ENCODE results near the gene JUN. TPM values are rescaled to one million over a fixed set of nuclear protein-coding genes. Genes with fewer than 3 reads are reported as not detected.

JUN gene
- total and polyA plus RNA-seq, 4 donors = 15.0 to 29.8 (median 17.5) TPM

DNA sequence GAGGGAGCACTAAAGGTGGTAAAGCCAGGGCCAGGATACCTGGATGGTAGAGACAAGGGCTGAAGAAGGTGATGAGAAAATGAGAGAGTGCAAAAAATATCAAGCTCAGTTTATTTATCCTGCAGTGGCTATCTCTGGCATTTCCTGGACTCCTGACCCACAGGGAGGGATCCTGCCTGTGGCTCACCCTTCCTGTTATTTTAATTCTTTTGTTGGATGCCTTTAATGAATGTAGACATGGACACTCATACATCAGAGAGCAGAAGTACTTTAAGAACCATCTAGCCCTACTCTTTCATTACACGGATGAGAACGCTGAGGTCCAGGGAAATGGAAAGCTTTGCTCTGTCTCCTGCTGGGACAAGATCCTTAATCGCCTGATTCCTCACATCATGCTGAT is 20.6 kb downstream of the JUN start:
- no peak overlapping the region for H3K27ac ChIP-seq (ENCODE audit: low read depth in 1 of 2, low read length in 2 of 2)
- no peaks in the 10 kb centered on the region for H3K27me3 ChIP-seq (ENCODE audit: control insufficient read depth in 4 of 4, insufficient read depth in 4 of 4, low read length in 3 of 4)
- no peaks in the 10 kb centered on the region for H3K9me3 ChIP-seq (ENCODE audit: control insufficient read depth in 4 of 4, low read length in 3 of 4)
- peak overlapping the region in 1 of 2 donors; percentile 21 for H3K9ac ChIP-seq (ENCODE audit: low read depth in 1 of 2, low read length in 2 of 2)
- no peaks in the 10 kb centered on the region for H3K36me3 ChIP-seq (ENCODE audit: control insufficient read depth in 4 of 4, insufficient read depth in 3 of 4, low read depth in 1 of 4, low read length in 3 of 4)
- no peak for DNase-seq (ENCODE audit: low spot score)
- 85% methylated on average over 3 of the region's 3 CpGs for WGBS
- no peak overlapping the region for H3K4me3 ChIP-seq (ENCODE audit: low read depth in 1 of 3, low read length in 3 of 3)
- peaks cover 0 to 5% (median 1%) of the 10 kb centered on the region in 4 donors for H3K4me1 ChIP-seq (ENCODE audit: control insufficient read depth in 4 of 4, insufficient read depth in 4 of 4, low read length in 3 of 4)
- TF ChIP-seq, protein P1, sequence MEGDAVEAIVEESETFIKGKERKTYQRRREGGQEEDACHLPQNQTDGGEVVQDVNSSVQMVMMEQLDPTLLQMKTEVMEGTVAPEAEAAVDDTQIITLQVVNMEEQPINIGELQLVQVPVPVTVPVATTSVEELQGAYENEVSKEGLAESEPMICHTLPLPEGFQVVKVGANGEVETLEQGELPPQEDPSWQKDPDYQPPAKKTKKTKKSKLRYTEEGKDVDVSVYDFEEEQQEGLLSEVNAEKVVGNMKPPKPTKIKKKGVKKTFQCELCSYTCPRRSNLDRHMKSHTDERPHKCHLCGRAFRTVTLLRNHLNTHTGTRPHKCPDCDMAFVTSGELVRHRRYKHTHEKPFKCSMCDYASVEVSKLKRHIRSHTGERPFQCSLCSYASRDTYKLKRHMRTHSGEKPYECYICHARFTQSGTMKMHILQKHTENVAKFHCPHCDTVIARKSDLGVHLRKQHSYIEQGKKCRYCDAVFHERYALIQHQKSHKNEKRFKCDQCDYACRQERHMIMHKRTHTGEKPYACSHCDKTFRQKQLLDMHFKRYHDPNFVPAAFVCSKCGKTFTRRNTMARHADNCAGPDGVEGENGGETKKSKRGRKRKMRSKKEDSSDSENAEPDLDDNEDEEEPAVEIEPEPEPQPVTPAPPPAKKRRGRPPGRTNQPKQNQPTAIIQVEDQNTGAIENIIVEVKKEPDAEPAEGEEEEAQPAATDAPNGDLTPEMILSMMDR (IDR thresholded peaks at IDR 0.05; ENCODE audit: low read depth, low read length, missing input control) = no peak
- peak; percentile 14 for TF ChIP-seq FOXA2 (IDR thresholded peaks at IDR 0.05)
- TF ChIP-seq YY1 (IDR thresholded peaks at IDR 0.05) = no peak
- peak; percentile 59 to 60 for TF ChIP-seq HNF4A (conservative IDR thresholded peaks at IDR 0.05)
- TF ChIP-seq RXRA (IDR thresholded peaks at IDR 0.05) = peak in 1 of 2 donors; percentile 13
- TF ChIP-seq SP1 (IDR thresholded peaks at IDR 0.05) = peak; percentile 47
- TF ChIP-seq, protein P2, sequence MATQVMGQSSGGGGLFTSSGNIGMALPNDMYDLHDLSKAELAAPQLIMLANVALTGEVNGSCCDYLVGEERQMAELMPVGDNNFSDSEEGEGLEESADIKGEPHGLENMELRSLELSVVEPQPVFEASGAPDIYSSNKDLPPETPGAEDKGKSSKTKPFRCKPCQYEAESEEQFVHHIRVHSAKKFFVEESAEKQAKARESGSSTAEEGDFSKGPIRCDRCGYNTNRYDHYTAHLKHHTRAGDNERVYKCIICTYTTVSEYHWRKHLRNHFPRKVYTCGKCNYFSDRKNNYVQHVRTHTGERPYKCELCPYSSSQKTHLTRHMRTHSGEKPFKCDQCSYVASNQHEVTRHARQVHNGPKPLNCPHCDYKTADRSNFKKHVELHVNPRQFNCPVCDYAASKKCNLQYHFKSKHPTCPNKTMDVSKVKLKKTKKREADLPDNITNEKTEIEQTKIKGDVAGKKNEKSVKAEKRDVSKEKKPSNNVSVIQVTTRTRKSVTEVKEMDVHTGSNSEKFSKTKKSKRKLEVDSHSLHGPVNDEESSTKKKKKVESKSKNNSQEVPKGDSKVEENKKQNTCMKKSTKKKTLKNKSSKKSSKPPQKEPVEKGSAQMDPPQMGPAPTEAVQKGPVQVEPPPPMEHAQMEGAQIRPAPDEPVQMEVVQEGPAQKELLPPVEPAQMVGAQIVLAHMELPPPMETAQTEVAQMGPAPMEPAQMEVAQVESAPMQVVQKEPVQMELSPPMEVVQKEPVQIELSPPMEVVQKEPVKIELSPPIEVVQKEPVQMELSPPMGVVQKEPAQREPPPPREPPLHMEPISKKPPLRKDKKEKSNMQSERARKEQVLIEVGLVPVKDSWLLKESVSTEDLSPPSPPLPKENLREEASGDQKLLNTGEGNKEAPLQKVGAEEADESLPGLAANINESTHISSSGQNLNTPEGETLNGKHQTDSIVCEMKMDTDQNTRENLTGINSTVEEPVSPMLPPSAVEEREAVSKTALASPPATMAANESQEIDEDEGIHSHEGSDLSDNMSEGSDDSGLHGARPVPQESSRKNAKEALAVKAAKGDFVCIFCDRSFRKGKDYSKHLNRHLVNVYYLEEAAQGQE (IDR thresholded peaks at IDR 0.05) = no peak

DNA sequence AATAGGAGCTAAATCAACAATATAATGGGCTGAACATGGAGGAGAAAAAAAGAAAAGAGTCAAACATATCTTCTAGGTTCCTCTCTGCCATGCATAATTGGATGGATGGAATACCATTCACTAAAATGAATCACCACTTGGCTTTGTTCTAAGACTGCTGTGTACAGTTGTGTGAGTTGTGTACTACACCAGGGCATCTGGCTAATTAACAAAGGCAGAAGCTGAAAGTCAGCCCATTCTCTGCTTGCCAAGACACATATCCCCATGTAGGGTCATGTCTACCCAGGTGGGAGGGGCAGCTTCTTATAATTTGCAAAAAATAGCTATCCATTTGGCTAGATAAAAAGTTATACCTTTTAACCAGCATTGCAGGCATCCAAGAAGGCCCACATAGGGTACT is 21.0 kb downstream of the JUN start:
- Histone ChIP-seq H3K27ac (ENCODE audit: low read depth in 1 of 2, low read length in 2 of 2) (no peak overlapping the region), H3K4me3 (ENCODE audit: low read depth in 1 of 3, low read length in 3 of 3) (no peak overlapping the region), H3K27me3 (ENCODE audit: control insufficient read depth in 4 of 4, insufficient read depth in 4 of 4, low read length in 3 of 4) (no peaks in the 10 kb centered on the region), H3K9ac (ENCODE audit: low read depth in 1 of 2, low read length in 2 of 2) (no peak overlapping the region), H3K9me3 (ENCODE audit: control insufficient read depth in 4 of 4, low read length in 3 of 4) (no peaks in the 10 kb centered on the region), H3K36me3 (ENCODE audit: control insufficient read depth in 4 of 4, insufficient read depth in 3 of 4, low read depth in 1 of 4, low read length in 3 of 4) (no peaks in the 10 kb centered on the region), H3K4me1 (ENCODE audit: control insufficient read depth in 4 of 4, insufficient read depth in 4 of 4, low read length in 3 of 4) (peaks cover 0 to 5% (median 1%) of the 10 kb centered on the region in 4 donors)
- TF ChIP-seq JUND (IDR thresholded peaks at IDR 0.05) (no peak), NR2F2 (IDR thresholded peaks at IDR 0.05) (no peak), SP1 (IDR thresholded peaks at IDR 0.05) (no peak), FOXA1 (IDR thresholded peaks at IDR 0.05) (no peak), HNF4A (conservative IDR thresholded peaks at IDR 0.05) (no peak), EGR1 (IDR thresholded peaks at IDR 0.05; ENCODE audit: low read depth in 2 of 2) (no peak), YY1 (IDR thresholded peaks at IDR 0.05) (no peak), RXRA (IDR thresholded peaks at IDR 0.05) (no peak), HNF4G (IDR thresholded peaks at IDR 0.05) (no peak), RAD21 (IDR thresholded peaks at IDR 0.05) (no peak), GABPA (IDR thresholded peaks at IDR 0.05 in 1 of 2, conservative IDR thresholded peaks at IDR 0.05 in 1 of 2) (no peak), FOXA2 (IDR thresholded peaks at IDR 0.05) (no peak), TAF1 (conservative IDR thresholded peaks at IDR 0.05) (no peak)
- TF ChIP-seq, protein P3, sequence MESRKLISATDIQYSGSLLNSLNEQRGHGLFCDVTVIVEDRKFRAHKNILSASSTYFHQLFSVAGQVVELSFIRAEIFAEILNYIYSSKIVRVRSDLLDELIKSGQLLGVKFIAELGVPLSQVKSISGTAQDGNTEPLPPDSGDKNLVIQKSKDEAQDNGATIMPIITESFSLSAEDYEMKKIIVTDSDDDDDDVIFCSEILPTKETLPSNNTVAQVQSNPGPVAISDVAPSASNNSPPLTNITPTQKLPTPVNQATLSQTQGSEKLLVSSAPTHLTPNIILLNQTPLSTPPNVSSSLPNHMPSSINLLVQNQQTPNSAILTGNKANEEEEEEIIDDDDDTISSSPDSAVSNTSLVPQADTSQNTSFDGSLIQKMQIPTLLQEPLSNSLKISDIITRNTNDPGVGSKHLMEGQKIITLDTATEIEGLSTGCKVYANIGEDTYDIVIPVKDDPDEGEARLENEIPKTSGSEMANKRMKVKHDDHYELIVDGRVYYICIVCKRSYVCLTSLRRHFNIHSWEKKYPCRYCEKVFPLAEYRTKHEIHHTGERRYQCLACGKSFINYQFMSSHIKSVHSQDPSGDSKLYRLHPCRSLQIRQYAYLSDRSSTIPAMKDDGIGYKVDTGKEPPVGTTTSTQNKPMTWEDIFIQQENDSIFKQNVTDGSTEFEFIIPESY (IDR thresholded peaks at IDR 0.05) = no peak
- TF ChIP-seq, protein P4, sequence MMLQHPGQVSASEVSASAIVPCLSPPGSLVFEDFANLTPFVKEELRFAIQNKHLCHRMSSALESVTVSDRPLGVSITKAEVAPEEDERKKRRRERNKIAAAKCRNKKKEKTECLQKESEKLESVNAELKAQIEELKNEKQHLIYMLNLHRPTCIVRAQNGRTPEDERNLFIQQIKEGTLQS (IDR thresholded peaks at IDR 0.05) = no peak
- TF ChIP-seq, protein P5, sequence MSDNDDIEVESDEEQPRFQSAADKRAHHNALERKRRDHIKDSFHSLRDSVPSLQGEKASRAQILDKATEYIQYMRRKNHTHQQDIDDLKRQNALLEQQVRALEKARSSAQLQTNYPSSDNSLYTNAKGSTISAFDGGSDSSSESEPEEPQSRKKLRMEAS (IDR thresholded peaks at IDR 0.05) = no peak
- TF ChIP-seq, protein P1 (IDR thresholded peaks at IDR 0.05; ENCODE audit: low read depth, low read length, missing input control) = no peak
- TF ChIP-seq, protein P2 (IDR thresholded peaks at IDR 0.05) = no peak
- no peak for DNase-seq (ENCODE audit: low spot score)

Data from liver (tissue), 9 donors.